Measurements from ENCODE around the gene HSP90B1.

DNA sequence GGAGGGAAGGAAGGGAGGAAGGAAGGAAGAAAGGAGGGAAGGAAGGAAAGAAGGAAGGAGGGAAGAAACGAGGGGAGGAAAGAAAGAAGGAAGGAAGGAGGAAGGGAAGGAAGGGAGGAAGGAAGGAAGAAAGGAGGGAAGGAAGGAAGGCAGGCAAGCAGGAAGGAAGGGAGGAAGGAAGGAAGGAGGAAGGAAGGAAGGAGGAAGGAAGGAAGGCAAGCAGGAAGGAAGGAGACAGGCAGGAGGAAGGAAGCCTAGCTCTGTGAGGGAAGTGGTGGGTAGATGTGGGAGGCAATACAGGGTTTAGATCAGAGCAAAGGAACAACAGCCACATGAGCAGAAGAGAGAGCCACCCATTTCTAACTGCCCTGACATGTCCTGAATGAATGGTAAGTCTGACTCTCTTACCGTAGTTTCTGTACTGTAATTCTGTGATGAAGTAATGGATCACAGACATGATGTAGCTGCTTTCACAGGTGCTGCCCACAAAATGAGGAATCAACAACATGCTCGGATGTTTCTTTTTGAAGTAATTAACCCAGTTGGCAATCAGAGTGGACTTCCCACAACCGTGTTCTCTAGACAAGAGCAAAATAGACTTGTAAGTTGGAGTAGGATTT is 24.4 kb upstream of the HSP90B1 start:
- TF ChIP-seq, protein P1, sequence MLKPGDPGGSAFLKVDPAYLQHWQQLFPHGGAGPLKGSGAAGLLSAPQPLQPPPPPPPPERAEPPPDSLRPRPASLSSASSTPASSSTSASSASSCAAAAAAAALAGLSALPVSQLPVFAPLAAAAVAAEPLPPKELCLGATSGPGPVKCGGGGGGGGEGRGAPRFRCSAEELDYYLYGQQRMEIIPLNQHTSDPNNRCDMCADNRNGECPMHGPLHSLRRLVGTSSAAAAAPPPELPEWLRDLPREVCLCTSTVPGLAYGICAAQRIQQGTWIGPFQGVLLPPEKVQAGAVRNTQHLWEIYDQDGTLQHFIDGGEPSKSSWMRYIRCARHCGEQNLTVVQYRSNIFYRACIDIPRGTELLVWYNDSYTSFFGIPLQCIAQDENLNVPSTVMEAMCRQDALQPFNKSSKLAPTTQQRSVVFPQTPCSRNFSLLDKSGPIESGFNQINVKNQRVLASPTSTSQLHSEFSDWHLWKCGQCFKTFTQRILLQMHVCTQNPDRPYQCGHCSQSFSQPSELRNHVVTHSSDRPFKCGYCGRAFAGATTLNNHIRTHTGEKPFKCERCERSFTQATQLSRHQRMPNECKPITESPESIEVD (tag by site-specific recombination; IDR thresholded peaks at IDR 0.05), result no peak
- TF ChIP-seq TCF7L2 (IDR thresholded peaks at IDR 0.05; ENCODE audit: borderline replicate concordance, low read depth, low read length) (no peak), SALL2 (tag by site-specific recombination; IDR thresholded peaks at IDR 0.05; ENCODE audit: borderline replicate concordance) (no peak), ZNF302 (tag by site-specific recombination; IDR thresholded peaks at IDR 0.05; ENCODE audit: low read depth) (no peak)
- TF ChIP-seq, protein P2, sequence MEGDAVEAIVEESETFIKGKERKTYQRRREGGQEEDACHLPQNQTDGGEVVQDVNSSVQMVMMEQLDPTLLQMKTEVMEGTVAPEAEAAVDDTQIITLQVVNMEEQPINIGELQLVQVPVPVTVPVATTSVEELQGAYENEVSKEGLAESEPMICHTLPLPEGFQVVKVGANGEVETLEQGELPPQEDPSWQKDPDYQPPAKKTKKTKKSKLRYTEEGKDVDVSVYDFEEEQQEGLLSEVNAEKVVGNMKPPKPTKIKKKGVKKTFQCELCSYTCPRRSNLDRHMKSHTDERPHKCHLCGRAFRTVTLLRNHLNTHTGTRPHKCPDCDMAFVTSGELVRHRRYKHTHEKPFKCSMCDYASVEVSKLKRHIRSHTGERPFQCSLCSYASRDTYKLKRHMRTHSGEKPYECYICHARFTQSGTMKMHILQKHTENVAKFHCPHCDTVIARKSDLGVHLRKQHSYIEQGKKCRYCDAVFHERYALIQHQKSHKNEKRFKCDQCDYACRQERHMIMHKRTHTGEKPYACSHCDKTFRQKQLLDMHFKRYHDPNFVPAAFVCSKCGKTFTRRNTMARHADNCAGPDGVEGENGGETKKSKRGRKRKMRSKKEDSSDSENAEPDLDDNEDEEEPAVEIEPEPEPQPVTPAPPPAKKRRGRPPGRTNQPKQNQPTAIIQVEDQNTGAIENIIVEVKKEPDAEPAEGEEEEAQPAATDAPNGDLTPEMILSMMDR (tag by site-specific recombination; IDR thresholded peaks at IDR 0.05), result no peak
- TF ChIP-seq, protein P3, sequence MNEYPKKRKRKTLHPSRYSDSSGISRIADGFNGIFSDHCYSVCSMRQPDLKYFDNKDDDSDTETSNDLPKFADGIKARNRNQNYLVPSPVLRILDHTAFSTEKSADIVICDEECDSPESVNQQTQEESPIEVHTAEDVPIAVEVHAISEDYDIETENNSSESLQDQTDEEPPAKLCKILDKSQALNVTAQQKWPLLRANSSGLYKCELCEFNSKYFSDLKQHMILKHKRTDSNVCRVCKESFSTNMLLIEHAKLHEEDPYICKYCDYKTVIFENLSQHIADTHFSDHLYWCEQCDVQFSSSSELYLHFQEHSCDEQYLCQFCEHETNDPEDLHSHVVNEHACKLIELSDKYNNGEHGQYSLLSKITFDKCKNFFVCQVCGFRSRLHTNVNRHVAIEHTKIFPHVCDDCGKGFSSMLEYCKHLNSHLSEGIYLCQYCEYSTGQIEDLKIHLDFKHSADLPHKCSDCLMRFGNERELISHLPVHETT (tag by site-specific recombination; IDR thresholded peaks at IDR 0.05), result no peak
